HepG2 (cell line): Measurements from ENCODE around the gene ANKLE1. TPM values are rescaled to one million over a fixed set of nuclear protein-coding genes. Genes with fewer than 3 reads are reported as not detected.

ENCODE experiments used
- CHD2 ChIP-seq: IDR thresholded peaks from 2 replicates; pipeline ENCODE4 v1.6.1; 2011; ENCODE audit warnings: low read depth, low read length, improper control_type of control experiment
- DPF2 ChIP-seq: sonication (generic); formaldehyde crosslinking; IDR thresholded peaks from 2 replicates; pipeline ENCODE4 v1.4.0; 2020; ENCODE audit warnings: mild to moderate bottlenecking, low read depth, missing genetic modification reagents, borderline replicate concordance
- GMEB2 ChIP-seq: IDR thresholded peaks from 2 replicates; pipeline ENCODE4 v1.6.1; 2016; ENCODE audit warnings: missing biosample characterization, missing genetic modification reagents, low read depth
- HNF4A ChIP-seq: sonication (generic); formaldehyde crosslinking; IDR thresholded peaks from 2 replicates; pipeline ENCODE4 v1.4.0; 2020; ENCODE audit warnings: missing genetic modification reagents
- MED1 ChIP-seq: sonication (generic); formaldehyde crosslinking; IDR thresholded peaks from 2 replicates; pipeline ENCODE4 v1.4.0; 2020; ENCODE audit warnings: missing genetic modification reagents
- MED8 ChIP-seq: sonication (generic); formaldehyde crosslinking; IDR thresholded peaks from 2 replicates; pipeline ENCODE4 v1.8.1; 2023; ENCODE audit warnings: mild to moderate bottlenecking, missing genetic modification reagents; ENCODE audit not compliant: insufficient replicate concordance
- NFATC3 ChIP-seq: sonication (generic); formaldehyde crosslinking; IDR thresholded peaks from 2 replicates; pipeline ENCODE4 v1.5.1; 2020; ENCODE audit warnings: mild to moderate bottlenecking, missing genetic modification reagents
- NFIC ChIP-seq: IDR thresholded peaks from 2 replicates; pipeline ENCODE4 v1.6.1; 2012; ENCODE audit warnings: mild to moderate bottlenecking, low read length, inconsistent platforms
- PRPF4 ChIP-seq: fragments of 200-400 bp; formaldehyde crosslinking; IDR thresholded peaks from 2 replicates; pipeline ENCODE4 v1.6.1; 2016; ENCODE audit warnings: low read length, low read depth; ENCODE audit not compliant: poor library complexity, severe bottlenecking
- REPIN1 ChIP-seq: sonication (generic); formaldehyde crosslinking; IDR thresholded peaks from 2 replicates; pipeline ENCODE4 v1.8.0; 2022; ENCODE audit warnings: missing genetic modification reagents, low read depth, mild to moderate bottlenecking, borderline replicate concordance
- TARDBP ChIP-seq: sonication (generic); formaldehyde crosslinking; IDR thresholded peaks from 2 replicates; pipeline ENCODE4 v1.8.0; 2022; ENCODE audit warnings: mild to moderate bottlenecking, missing genetic modification reagents
- ZBTB38 ChIP-seq: sonication (generic); formaldehyde crosslinking; IDR thresholded peaks from 2 replicates; pipeline ENCODE4 v1.5.1; 2020; ENCODE audit warnings: mild to moderate bottlenecking, missing genetic modification reagents
- ZBTB7A ChIP-seq: sonication (generic); formaldehyde crosslinking; IDR thresholded peaks from 2 replicates; pipeline ENCODE4 v1.8.0; 2022; ENCODE audit warnings: mild to moderate bottlenecking, missing genetic modification reagents
- ZNF18 ChIP-seq: sonication (generic); formaldehyde crosslinking; IDR thresholded peaks from 2 replicates; pipeline ENCODE4 v1.8.0; 2022; ENCODE audit warnings: mild to moderate bottlenecking, missing genetic modification reagents; ENCODE audit not compliant: insufficient replicate concordance
- ZNF256 ChIP-seq: sonication (generic); formaldehyde crosslinking; conservative IDR thresholded peaks from 2 replicates; pipeline ENCODE4 v1.4.0; 2020; ENCODE audit warnings: missing genetic modification reagents
- ZNF280B ChIP-seq: sonication (generic); formaldehyde crosslinking; IDR thresholded peaks from 2 replicates; pipeline ENCODE4 v1.5.0; 2020; ENCODE audit warnings: missing genetic modification reagents, mild to moderate bottlenecking, borderline replicate concordance
- ZNF589 ChIP-seq: sonication (generic); formaldehyde crosslinking; conservative IDR thresholded peaks from 2 replicates; pipeline ENCODE4 v1.8.0; 2022; ENCODE audit warnings: mild to moderate bottlenecking, moderate library complexity, missing genetic modification reagents
- polyA plus RNA-seq, 8 experiments: library from polyadenylated mRNA; depleted of rRNA in 3 of 8; stranded (reverse) in 7 of 8; unstranded in 1 of 8; fragments of >200 nt; fragmentation: Illumina TruSeq in 4 of 8; extraction: Trizol in 4 of 8; gene quantifications; 2 replicates each; pipeline versions ENCODE4 v1.2.1 to v1.2.3, GENCODE V29; 2011 to 2016; ENCODE audit warnings: low read depth in 4 of 8, missing spikeins in 1 of 8, mixed read lengths in 1 of 8; ENCODE audit not compliant: insufficient read depth in 1 of 8
- total RNA-seq, 5 experiments: library from RNA; depleted of rRNA; stranded (reverse); fragments of >200 nt; fragmentation: Illumina TruSeq; extraction: Trizol; gene quantifications; 2 replicates each; pipeline ENCODE4 v1.2.3, GENCODE V29; 2016; ENCODE audit warnings: low read depth in 1 of 5
- TF ChIP-seq, protein P1 (sequence below): IDR thresholded peaks from 2 replicates; pipeline ENCODE4 v1.6.1; 2016; ENCODE audit warnings: missing compliant biosample characterization, missing genetic modification reagents, borderline replicate concordance
- TF ChIP-seq, protein P2 (sequence below): sonication (generic); formaldehyde crosslinking; IDR thresholded peaks from 2 replicates; pipeline ENCODE4 v1.8.0; 2022; ENCODE audit warnings: missing genetic modification reagents, mild to moderate bottlenecking, moderate library complexity, borderline replicate concordance
- TF ChIP-seq, protein P3 (sequence below): sonication (generic); formaldehyde crosslinking; IDR thresholded peaks from 2 replicates; pipeline ENCODE4 v1.5.0; 2020; ENCODE audit warnings: missing genetic modification reagents, mild to moderate bottlenecking, borderline replicate concordance

ANKLE1 gene
- total and polyA plus RNA-seq, 2 of the 13 experiments (the other 11 are each of a cell fraction or from before 2014, with no cell fraction given), result 0.69 to 1.5 TPM

GRCh38 chr19:17303167-17303939 lies 21.7 kb downstream of the ANKLE1 start, which contains the start of gene ABHD8 (continued):
- 0 out of 2 replicates have a peak, but pooled peaks have one; percentile 27 for TF ChIP-seq GMEB2 (CRISPR knock-in tag)
- no peak for TF ChIP-seq NFATC3 (CRISPR knock-in tag)
- TF ChIP-seq HNF4A (CRISPR knock-in tag), result no peak
- 0 out of 2 replicates have a peak, but pooled peaks have one; percentile 25 for TF ChIP-seq MED1 (CRISPR knock-in tag)
- no peak for TF ChIP-seq ZNF256
- no peak for TF ChIP-seq ZNF589
- TF ChIP-seq ZBTB38 (CRISPR knock-in tag), result no peak
- TF ChIP-seq, protein P1, sequence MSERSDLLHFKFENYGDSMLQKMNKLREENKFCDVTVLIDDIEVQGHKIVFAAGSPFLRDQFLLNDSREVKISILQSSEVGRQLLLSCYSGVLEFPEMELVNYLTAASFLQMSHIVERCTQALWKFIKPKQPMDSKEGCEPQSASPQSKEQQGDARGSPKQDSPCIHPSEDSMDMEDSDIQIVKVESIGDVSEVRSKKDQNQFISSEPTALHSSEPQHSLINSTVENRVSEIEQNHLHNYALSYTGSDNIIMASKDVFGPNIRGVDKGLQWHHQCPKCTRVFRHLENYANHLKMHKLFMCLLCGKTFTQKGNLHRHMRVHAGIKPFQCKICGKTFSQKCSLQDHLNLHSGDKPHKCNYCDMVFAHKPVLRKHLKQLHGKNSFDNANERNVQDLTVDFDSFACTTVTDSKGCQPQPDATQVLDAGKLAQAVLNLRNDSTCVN (CRISPR knock-in tag), result no peak
- no peak for TF ChIP-seq PRPF4
- no peak for TF ChIP-seq ZBTB7A (CRISPR knock-in tag)
- TF ChIP-seq NFIC, result no peak
- TF ChIP-seq, protein P2, sequence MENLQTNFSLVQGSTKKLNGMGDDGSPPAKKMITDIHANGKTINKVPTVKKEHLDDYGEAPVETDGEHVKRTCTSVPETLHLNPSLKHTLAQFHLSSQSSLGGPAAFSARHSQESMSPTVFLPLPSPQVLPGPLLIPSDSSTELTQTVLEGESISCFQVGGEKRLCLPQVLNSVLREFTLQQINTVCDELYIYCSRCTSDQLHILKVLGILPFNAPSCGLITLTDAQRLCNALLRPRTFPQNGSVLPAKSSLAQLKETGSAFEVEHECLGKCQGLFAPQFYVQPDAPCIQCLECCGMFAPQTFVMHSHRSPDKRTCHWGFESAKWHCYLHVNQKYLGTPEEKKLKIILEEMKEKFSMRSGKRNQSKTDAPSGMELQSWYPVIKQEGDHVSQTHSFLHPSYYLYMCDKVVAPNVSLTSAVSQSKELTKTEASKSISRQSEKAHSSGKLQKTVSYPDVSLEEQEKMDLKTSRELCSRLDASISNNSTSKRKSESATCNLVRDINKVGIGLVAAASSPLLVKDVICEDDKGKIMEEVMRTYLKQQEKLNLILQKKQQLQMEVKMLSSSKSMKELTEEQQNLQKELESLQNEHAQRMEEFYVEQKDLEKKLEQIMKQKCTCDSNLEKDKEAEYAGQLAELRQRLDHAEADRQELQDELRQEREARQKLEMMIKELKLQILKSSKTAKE (CRISPR knock-in tag), result no peak
- no peak; the same call in 1 of the 2 replicates for TF ChIP-seq ZNF280B (CRISPR knock-in tag)
- no peak for TF ChIP-seq ZNF18
- no peak for TF ChIP-seq REPIN1 (CRISPR knock-in tag)
- TF ChIP-seq MED8, result no peak
- no peak for TF ChIP-seq TARDBP
- TF ChIP-seq, protein P3, sequence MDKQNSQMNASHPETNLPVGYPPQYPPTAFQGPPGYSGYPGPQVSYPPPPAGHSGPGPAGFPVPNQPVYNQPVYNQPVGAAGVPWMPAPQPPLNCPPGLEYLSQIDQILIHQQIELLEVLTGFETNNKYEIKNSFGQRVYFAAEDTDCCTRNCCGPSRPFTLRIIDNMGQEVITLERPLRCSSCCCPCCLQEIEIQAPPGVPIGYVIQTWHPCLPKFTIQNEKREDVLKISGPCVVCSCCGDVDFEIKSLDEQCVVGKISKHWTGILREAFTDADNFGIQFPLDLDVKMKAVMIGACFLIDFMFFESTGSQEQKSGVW, result no peak
- TF ChIP-seq DPF2 (CRISPR knock-in tag), result no peak
- TF ChIP-seq CHD2, result no peak
